ENCODE results near the gene SBF2.
"Not testable (repeated sequence)": the region's sequence is repeated elsewhere in the genome, so short reads cannot be mapped to it uniquely, and the experiment has no call there.

The SBF2 gene

DNA sequence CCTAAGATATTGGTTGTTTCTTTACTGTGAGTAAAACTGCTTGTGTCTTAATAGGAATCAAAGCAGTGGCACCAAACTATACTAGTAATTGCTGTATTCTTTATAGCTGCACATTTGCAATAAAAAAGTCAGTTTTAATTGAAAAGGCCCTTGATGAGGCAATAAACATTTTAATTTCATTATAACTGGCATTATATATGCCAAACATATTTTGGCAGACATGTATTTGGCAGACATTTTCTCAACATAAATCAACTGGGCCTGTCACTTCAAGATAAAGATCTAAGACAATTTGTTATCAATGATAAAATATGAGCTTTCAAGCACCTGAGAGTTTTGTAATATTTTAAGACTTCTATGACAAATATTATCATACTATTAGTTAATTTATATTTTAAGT lies 245.7 kb downstream of the SBF2 start:
- no peak for FAIRE-seq

DNA sequence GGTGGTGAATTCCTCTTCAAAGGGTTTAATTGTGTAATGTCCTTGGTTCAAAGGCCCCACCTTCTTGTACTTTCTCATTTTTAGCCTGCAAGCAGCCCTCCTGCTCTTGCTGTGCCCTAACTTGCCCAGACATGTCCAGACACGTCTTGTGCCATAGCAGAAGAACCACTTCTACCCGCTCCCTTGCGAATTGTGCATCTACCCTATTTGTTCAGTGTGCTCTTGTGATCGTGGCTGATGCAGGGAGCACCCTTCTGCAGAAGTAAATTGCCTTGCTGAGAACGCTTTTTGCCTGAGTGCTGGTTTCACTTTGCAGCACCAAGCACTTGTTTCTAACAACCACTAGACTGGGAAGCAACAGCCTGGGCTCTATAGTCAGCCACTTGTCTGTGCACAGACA lies 249.4 kb downstream of the SBF2 start:
- no peak for FAIRE-seq

DNA sequence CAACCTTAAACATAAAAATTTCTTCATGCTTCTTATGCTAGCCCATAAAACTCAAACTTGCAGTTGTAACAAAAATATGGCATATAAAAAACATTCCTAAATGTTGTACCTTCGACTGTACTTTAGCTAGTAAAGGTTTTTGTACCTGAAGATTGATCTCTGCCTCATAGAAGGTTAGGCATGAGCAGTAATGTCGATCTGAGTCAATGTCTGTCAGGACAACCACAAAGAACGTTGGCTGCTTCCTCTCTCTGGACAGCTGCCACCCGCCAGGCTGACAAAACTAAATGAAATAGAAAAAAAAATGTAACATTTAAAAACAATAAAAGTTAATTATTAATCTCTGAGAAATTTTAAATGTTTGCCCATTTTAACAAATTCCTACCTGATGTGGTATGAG lies 251.3 kb downstream of the SBF2 start:
- no peak for FAIRE-seq

DNA sequence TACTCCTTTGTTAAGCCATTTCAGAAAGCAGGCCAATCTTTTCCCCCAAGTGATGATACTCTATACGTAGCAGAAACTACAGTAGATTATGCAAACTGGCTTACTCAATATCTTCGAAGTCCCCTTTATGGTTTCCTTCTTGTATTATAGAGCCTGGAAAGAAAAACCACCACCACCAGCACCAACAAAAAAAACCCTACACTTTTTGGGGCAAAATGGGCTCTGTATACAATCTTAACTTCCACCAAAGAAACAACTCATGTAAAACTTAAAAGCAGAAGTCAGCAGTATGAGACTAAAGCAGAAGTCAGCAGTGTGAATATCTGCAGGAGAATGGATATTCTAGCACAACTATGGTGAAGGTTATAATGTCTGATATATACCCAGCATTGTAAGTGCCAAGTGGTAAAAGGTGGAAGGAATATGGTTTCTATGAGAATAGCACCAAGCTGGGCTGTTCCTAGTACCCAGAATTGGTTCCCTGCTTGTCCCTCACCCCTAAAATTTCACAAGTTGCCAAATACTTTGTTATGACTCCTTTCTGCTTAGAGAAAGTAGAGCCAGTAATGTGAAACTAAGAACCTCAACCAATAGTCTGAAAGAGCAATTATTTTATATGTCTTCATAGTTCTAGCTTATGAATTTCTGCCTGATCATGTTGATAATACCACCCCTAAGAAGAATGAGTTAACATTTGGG lies 252.1 kb downstream of the SBF2 start:
- FAIRE-seq, result no peak

DNA sequence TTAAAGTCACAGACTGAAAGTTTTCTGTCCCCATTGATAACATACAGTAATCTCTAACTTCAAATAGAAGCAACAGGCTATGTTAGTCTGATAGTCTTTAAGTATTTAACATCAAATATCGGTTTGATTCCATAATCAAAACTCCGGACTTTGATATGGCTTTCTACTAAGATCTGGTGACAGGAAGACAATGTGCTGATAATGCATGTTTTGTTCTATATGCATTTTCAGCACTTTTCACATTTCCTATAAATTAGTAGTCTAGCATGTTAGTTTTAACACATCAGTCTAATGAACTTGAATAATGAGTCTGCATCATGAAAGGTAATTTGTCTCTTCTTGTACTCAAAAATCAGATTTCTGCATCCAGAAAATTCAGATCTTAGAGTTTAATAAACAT lies 252.7 kb downstream of the SBF2 start:
- no peak for FAIRE-seq

DNA sequence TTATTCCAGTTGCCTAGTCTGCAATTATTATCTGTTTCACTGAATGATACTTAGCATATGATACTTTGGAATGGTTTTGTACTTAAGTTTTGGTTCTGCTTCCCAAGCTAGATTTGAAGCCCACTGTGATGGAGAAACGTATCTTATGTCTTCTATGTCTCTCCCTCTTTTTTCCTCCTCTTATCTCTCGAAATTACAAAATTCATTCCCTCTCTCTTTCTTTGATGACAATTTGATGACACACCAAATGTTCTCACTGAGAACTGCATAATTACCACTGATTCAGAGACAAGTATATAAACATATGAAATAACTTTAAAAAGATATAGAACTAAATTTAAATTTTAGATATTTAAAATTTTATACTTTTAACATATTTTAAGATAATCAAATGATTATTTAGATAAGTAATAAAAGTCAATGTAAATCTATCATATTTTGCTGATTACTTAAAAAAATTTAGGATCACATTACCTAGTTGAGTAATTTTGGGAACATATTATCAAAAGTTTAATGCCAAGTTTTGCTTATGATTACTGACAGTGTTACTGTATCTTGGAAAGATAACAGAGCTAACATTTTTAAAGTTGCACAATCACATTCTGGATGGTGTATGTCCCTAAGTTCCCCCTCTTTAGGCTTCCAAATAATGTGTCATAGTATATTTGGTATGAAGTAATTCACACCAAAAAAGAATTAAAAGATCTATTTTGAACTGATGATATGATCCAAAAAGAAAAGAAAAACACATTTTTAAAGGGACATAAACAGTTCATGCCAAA lies 255.3 kb downstream of the SBF2 start:
- FAIRE-seq, result peak; percentile 89

DNA sequence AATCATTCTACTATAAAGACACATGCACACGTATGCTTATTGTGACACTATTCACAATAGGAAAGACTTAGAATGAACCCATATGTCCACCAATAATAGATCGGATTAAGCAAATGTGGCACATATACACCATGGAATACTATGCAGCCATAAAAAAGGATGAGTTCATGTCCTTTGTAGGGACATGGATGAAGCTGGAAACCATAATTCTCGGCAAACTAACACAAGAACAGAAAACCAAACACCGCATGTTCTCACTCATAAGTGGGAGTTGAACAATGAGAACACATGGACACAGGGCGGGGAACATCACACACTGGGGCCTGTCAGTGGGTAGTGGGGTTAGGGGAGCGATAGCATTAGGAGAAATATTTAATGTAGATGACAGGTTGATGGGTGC lies 258.1 kb downstream of the SBF2 start:
- FAIRE-seq, result not testable (repeated sequence)

DNA sequence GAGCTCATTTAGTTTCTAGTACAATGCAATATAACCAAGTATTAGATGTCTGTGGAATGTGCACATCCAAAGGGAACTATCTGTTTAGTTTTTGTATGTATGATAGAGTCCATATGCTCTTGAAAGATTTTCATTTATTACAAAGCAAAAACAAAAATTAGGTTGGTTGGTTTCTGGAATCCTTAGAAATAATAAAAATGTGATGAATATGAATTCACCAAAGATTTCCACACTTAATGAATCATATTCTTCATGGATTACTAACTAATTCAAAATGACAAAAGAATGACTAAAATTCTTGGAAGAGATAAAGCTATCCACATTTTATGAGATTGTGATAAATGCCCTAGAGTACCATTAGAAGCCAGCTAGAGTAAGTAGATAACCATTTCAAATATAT lies 261.1 kb downstream of the SBF2 start:
- FAIRE-seq, result no peak

DNA sequence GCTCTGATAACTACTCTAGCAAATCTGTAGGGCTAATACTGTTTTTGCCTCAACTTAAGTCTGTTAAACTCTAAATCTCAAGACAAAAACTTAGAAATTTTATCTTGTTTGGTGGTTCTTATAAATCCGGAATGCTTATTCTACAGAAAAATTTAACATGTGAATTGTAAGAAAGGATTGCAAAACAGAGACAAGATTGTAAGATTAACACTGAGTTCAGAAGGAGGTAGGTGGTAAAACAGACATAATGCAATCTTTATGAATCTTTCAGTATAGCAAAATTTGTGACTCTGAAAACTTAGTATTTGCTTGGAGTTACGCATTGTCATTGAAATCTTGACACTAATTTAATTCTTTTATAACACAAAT lies 263.9 kb downstream of the SBF2 start:
- FAIRE-seq, result no peak

DNA sequence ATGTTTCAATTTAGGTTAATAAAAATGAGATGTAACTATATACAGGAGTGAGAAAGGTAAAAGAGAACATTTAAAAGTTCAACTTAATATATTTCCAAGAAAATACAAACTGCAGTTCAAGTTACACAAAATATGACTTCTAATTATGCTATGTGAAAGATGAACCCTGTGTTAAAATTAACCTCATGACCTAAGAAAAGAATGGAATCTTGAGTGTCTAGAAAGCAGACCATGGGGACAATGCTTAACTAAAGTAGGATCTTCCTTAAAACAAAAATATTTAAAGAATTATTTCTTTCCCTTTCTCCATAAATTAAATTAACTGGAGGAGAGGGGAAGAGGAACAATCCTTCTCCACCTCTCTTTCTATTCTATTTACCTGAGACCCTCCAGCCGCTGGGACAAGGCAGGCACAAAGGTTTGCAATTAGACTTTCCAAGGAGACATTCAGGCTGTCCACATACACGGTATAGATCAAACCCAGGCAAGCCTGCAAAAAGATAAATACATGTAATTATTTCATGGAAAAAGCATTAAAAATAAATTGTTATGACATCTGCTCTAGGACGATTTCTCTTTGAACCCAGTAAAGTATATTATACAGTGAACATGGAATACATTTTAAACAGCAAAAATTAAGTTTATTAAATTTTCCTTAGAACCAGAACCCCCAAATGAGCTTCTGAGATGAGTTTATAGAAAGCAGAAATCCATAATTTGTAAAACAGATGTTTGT lies 264.5 kb downstream of the SBF2 start:
- FAIRE-seq, result no peak

DNA sequence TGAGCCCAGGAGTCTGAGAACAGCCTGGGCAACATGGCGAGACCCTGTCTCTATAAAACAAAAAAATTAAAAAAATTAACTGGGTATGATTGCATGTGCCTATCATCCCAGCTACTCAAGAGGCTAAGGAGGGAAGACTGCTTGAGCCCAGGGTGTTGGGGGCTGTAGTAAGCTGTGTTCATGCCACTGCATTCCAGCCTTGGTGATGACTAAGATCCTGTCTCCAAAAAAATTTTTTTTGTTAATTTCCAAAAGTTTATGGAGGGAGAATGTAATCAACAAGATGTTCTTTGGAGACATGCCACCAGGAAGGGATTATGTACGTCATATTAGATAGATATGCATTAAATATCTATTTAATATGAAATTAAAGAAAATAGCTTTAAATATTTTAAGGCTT lies 267.5 kb downstream of the SBF2 start:
- no peak for FAIRE-seq

DNA sequence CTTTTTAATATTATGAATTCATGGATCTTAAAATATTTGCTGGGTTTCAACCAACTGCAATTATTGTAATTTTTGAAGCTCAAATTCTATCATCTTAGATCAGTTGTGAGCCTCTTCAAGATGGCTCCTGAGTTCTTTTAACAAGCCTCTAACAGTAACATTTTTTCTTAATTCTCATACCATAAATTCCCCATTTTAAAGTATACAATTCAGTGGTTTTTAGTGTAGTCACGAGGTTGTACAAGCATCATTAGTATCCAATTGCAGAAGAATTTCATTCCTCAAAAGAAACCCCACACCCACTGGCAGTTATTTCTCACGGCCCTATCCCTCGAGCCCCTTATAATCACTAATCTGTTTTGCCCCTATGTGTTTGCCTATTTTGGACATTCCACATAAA lies 270.8 kb downstream of the SBF2 start:
- peak; percentile 63 for FAIRE-seq

DNA sequence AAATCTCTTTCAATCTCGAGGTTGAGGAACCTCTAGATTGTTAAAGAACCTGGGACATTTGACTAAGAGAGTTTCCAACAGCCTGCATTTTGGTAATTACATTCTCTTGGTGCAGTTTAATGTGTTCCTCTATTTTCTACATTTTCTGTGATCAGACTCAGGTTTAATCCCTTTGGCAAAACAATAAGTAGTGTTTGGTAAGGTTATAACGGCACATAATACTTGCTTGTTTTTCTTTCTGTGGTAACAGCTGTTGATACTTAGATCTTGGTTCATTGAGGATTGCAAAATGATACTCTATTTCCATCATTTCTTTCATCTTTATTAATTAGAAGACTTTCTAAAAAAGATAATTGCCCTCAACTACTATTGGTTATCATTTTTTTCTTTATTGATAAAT lies 271.3 kb downstream of the SBF2 start:
- no peak for FAIRE-seq

DNA sequence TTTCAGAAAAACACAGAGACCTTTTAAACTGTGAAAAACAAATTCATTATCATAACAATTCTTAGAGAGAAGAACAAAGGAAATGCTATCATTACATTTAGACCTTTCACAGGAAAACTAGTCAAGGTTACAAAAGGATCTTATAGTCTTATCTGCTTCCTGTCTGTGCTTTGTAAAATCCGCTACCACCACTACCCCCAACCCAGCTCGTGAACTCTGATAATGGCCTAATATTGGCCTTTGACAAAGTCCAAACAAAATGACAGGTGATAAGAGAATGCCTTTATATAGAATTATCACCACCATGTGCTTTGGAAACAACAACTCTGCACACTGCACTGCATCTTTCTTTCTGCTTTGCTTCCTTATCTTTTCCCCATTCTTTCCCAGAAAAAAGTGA lies 272.5 kb downstream of the SBF2 start:
- no peak for FAIRE-seq

DNA sequence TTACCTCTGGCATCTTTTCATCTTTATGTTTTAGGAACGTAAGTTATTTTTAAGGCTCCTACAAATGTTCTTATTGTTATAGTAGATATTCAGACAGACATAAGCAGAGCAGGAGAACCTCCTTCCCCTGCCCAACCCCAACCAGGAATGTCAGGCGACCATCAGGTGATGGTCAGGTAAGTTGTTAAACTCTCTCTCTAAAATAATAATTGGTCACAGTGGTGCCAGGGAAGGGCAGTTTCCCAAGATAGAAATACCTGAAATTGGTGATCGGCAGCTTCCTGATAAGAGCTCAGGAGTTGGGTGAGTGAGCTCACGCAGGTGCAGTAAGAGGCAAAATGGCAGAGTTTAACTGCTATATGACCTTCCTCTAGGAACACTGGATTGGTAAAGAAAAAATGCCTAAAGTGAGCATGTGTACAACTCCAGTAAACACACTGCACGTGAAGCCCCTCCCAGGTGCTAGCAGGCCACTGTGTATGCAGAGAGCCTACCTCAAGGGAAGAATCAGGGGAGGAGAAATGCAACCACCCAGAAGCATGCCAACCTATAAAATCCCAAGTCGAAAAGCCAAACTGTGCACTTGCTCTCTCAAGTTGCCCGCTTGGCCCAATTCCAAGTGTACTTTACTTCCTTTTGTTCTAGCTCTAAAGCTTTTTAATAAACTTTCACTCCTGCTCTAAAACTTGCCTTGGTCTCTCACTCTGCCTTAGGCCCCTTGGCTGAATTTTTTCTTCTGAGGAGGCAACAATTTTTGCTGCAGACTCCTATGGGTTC lies 273.9 kb downstream of the SBF2 start:
- FAIRE-seq, result no peak

DNA sequence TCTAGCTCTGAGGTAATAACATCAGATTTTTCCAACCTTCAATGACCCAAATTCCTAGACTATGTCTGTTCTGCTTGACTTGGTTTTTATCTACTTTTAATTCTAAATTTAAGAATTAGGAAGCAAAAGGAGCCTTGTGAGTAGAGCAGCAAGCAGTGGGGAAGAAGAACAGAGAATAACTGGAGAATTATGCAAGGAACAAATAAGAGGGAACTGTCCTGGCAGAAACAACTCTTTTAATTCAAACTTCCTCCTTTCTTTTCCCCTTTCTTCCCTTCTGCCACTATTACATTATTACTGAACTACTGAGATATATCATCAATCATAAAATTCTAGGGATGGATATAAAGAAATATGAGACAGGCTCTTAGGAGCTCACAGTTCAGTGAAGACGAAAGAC lies 276.1 kb downstream of the SBF2 start:
- FAIRE-seq, result no peak

DNA sequence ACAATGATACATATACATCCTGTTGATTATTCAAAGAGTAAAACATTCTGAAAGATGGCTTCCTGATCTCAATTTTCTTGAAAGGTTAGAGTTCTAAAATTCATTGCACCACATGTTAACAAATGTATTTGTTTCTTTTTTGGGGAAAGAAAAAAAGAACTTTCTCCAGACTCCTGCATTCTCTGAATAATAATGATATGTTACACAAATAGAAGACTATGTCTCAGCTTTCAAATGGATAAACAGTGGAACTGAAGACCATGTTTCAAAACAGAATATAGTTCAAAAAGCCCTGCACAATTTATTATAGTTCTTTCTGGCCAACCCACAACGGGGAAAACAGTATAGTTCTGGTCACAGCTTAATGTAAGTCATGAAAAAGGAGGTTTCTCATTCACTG lies 277.0 kb downstream of the SBF2 start:
- no peak for FAIRE-seq

DNA sequence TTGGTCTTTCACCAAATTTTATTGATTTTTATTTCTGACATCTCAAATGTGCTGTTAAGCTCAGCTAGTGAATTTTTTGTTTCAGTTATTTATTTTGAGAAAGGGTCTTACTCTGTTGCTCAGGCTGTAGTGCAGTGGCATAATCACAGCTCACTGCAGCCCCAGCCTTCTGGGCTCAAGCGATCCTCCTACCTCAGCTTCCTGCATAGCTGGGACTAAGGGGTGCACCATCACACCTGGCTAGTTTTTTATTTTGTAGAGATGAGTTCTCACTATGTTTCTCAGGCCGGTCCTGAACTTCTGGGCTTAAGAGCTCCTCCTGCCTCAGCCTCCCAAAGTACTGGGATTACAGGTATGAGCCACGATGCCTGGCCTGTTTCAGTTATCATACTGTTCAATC lies 282.0 kb downstream of the SBF2 start:
- no peak for FAIRE-seq

DNA sequence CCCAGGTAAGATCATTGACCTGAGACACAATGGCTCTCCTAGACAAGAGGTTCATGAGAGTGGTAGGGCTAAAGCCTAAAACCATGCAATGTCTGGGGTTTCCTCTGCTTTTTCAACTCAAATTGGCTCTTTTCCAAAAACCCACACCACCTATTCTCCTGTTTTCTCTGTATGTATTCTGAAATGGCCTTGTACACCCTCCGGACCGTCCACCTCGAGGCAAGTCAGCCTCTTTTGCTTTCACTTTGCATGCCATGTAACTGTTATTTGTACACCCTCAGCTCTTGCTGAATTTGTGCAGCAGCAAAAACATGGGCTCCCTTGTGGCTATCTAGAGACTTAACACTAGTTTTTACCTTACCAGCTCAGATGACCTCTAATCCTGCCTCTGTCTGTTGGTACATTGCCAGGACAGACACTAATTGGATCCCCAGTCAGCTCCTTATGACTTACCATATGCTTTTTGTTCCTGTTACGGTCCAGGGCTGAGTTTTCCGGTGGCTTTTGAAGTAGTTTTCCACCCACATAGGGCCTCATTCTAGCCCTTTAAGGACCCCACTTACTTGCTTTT lies 288.0 kb downstream of the SBF2 start:
- FAIRE-seq, result no peak

DNA sequence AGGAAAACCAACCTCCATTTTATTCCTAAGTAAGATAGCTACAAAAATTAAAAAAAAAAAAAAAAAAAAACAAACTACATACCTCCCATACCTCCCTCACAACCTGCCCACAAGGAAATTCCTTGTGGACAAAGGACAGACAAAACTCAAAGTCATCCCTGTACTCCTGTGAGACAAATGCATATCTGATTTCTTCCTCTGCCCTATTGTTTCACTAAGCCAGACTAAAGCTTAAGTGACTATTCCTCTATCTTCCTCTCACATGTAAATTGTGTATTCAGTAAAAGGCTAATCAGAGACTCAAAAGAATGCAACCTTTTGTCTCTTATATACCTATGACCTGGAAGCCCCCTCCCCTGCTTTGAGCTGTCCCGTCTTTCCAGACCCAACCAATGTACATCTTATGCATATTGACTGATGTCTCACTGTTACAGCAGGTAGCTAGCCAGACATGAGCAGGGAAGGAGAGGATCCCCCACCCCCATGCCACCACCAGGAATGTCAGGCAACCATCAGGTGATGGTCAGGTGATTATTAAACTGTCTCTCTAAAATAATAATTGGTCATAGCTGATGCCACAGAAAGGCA lies 289.4 kb downstream of the SBF2 start:
- no peak for FAIRE-seq

DNA sequence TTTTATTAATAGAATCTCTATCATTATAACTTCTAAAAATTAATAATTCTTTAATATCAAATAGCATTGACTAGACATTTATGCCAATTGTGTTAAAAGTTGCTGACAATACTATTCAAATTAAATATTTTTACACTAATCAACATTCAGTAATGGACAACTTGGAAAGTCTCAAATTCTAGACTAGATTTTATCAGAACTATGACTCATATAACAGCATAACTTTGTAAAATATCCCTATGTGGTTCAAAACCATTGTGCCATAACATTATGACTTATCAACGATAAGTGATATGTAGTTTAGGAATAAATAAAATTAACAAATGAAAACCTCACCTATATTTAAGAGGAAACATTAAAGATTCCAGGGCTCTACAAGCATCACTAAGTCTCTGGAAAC lies 291.8 kb downstream of the SBF2 start:
- FAIRE-seq, result no peak

DNA sequence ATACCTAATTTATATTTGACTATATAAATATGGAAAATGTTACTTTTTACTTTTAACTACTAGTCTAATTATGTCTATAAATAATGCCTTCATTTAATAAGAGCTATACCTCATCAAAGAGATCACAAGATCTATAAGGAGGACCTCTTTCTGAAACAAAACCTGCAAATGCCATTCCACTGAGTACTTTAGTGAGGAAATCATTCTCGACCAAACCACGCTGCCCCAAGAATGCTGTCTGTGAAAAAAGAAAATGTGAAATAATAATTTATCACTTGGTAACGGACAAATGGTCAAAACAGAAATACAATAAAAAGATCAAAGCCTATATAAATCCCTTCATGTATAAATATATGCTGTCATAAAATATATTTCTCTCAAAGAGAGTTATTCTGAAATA lies 301.7 kb downstream of the SBF2 start:
- no peak for FAIRE-seq

Data from G401.6 (cell line).